Fibroblast of lung (primary cell): ENCODE data around the gene FKTN. TPM values are rescaled to one million over a fixed set of nuclear protein-coding genes. Genes with fewer than 3 reads are reported as not detected.
"Not testable (repeated sequence)": the region's sequence is repeated elsewhere in the genome, so short reads cannot be mapped to it uniquely, and the experiment has no call there.

ENCODE experiments used
- DNase-seq, 2 donors: peaks; one replicate each; pipeline versions ENCODE4 v3.0.0 to v3.0.0-alpha.2; 2010; ENCODE audit warnings: low read depth in 2 of 2
- H2AFZ ChIP-seq: 2 replicates; pipeline ENCODE4 v1.5.1; 2012; ENCODE audit warnings: low read length, control low read depth, inconsistent platforms
- H3K27ac ChIP-seq: 2 replicates; pipeline ENCODE4 v1.5.1; 2011; ENCODE audit warnings: low read length, control low read depth; ENCODE audit not compliant: insufficient read depth
- H3K27me3 ChIP-seq: 2 replicates; pipeline ENCODE4 v1.5.1; 2011; ENCODE audit warnings: mild to moderate bottlenecking, low read length; ENCODE audit not compliant: control insufficient read depth, insufficient read depth
- H3K36me3 ChIP-seq: 2 replicates; pipeline ENCODE4 v1.5.1; 2011; ENCODE audit warnings: low read length; ENCODE audit not compliant: control insufficient read depth, insufficient read depth
- H3K4me1 ChIP-seq: 2 replicates; pipeline ENCODE4 v1.5.1; 2011; ENCODE audit warnings: low read length; ENCODE audit not compliant: control insufficient read depth, insufficient read depth; ENCODE audit errors: extremely low read depth
- H3K4me2 ChIP-seq: 2 replicates; pipeline ENCODE4 v1.5.1; 2011; ENCODE audit warnings: low read length, control low read depth; ENCODE audit not compliant: insufficient read depth; ENCODE audit errors: extremely low read depth
- H3K4me3 ChIP-seq, 4 experiments: fragments of 200-600 bp in 1 of 4; sonication (generic) in 1 of 4; replicated peaks in 1 of 4; 2 replicates each; pipeline ENCODE4 v1.5.1; 2011 to 2016; ENCODE audit warnings: low read length in 4 of 4, low read depth in 3 of 4, mild to moderate bottlenecking in 3 of 4, control low read depth in 2 of 4, inconsistent platforms in 1 of 4, mixed read lengths in 1 of 4; ENCODE audit not compliant: insufficient read depth in 1 of 4; ENCODE audit errors: control extremely low read depth in 1 of 4
- H3K79me2 ChIP-seq: 2 replicates; pipeline ENCODE4 v1.5.1; 2012; ENCODE audit warnings: mild to moderate bottlenecking, low read length, inconsistent platforms; ENCODE audit not compliant: control insufficient read depth, insufficient read depth
- H3K9ac ChIP-seq: 2 replicates; pipeline ENCODE4 v1.5.1; 2011; ENCODE audit warnings: mild to moderate bottlenecking, low read length, control low read depth; ENCODE audit not compliant: insufficient read depth
- H3K9me3 ChIP-seq: 2 replicates; pipeline ENCODE4 v1.5.1; 2012; ENCODE audit warnings: low read depth, low read length; ENCODE audit not compliant: control insufficient read depth, insufficient read depth
- H4K20me1 ChIP-seq: 2 replicates; pipeline ENCODE4 v1.5.1; 2011; ENCODE audit warnings: low read length; ENCODE audit not compliant: control insufficient read depth, insufficient read depth; ENCODE audit errors: extremely low read depth
- CTCF ChIP-seq, 2 donors: IDR thresholded peaks in 1 of 2; conservative IDR thresholded peaks in 1 of 2; 1 replicate in 1 of 2; 2 replicates in 1 of 2; pipeline ENCODE4 v1.5.1; 2011 to 2012; ENCODE audit warnings: low read length in 2 of 2, control low read depth in 1 of 2, inconsistent platforms in 1 of 2, low read depth in 1 of 2, mild to moderate bottlenecking in 1 of 2
- EZH2 ChIP-seq: IDR thresholded peaks from 2 replicates; pipeline ENCODE4 v1.5.1; 2012; ENCODE audit warnings: low read length, control low read depth, mild to moderate bottlenecking; ENCODE audit errors: missing control alignments
- polyA plus RNA-seq, 2 donors: library from polyadenylated mRNA; depleted of rRNA in 1 of 2; stranded (reverse) in 1 of 2; unstranded in 1 of 2; fragments of >200 nt; gene quantifications; 2 replicates each; pipeline ENCODE4 v1.2.1, GENCODE V29; 2011 to 2012; ENCODE audit warnings: missing spikeins in 1 of 2
- total RNA-seq: library from RNA; depleted of rRNA; stranded (reverse); fragments of >200 nt; gene quantifications from 2 replicates; pipeline ENCODE4 v1.2.1, GENCODE V29; 2014

FKTN gene
- total and polyA plus RNA-seq, 2 donors (not counting 1 experiment from before 2014, with no cell fraction given) = 31.0 to 32.9 TPM

- Histone ChIP-seq H3K4me3 (no peak overlapping the region), H3K9me3 (no peaks in the 10 kb centered on the region), H3K27me3 (no peaks in the 10 kb centered on the region), H3K4me1 (no peaks in the 10 kb centered on the region), H3K9ac (no peak overlapping the region), H3K36me3 (no peaks in the 10 kb centered on the region), H3K79me2 (no peaks in the 10 kb centered on the region), H4K20me1 (no peaks in the 10 kb centered on the region), H3K27ac (no peak overlapping the region), H3K4me2 (no peak overlapping the region), H2AFZ (no peak overlapping the region)
- no peak for TF ChIP-seq EZH2
- no peak for DNase-seq
These were observed 16.1 kb upstream of the FKTN start for GRCh38 chr9:105541838-105542237.

- peak; percentile 7 to 20 for DNase-seq
- Histone ChIP-seq H4K20me1 (no peaks in the 10 kb centered on the region), H3K9ac (no peak overlapping the region), H3K4me3 (no peak overlapping the region), H3K79me2 (peaks cover 5% of the 10 kb centered on the region), H3K36me3 (no peaks in the 10 kb centered on the region), H3K4me1 (no peaks in the 10 kb centered on the region), H3K27me3 (no peaks in the 10 kb centered on the region), H2AFZ (no peak overlapping the region), H3K27ac (no peak overlapping the region), H3K4me2 (no peak overlapping the region), H3K9me3 (no peaks in the 10 kb centered on the region)
- TF ChIP-seq EZH2 (no peak), CTCF (conservative IDR thresholded peaks at IDR 0.05 in 1 of 2, IDR thresholded peaks at IDR 0.05 in 1 of 2; ENCODE audit: low read depth in 1 of 2, low read length in 2 of 2) (no peak)
These were observed 3.9 kb upstream of the FKTN start for GRCh38 chr9:105554042-105554441.

GRCh38 chr9:105572455-105572854 lies 14.5 kb downstream of the FKTN start:
- H2AFZ ChIP-seq = no peak overlapping the region
- no peak overlapping the region for H3K9ac ChIP-seq
- H3K27ac ChIP-seq = no peak overlapping the region
- no peaks in the 10 kb centered on the region for H3K27me3 ChIP-seq
- no peaks in the 10 kb centered on the region for H4K20me1 ChIP-seq
- DNase-seq = no peak
- no peaks in the 10 kb centered on the region for H3K4me1 ChIP-seq
- no peaks in the 10 kb centered on the region for H3K79me2 ChIP-seq
- H3K36me3 ChIP-seq = no peaks in the 10 kb centered on the region
- no peak overlapping the region for H3K4me3 ChIP-seq
- H3K9me3 ChIP-seq = no peaks in the 10 kb centered on the region
- no peak overlapping the region for H3K4me2 ChIP-seq
- TF ChIP-seq EZH2 (no peak), CTCF (conservative IDR thresholded peaks at IDR 0.05 in 1 of 2, IDR thresholded peaks at IDR 0.05 in 1 of 2; ENCODE audit: low read depth in 1 of 2, low read length in 2 of 2) (no peak)

GRCh38 chr9:105579952-105580351 lies 22.0 kb downstream of the FKTN start:
- not testable (repeated sequence) for DNase-seq, H3K27me3 ChIP-seq, H3K9ac ChIP-seq, H3K9me3 ChIP-seq, H3K79me2 ChIP-seq, H3K36me3 ChIP-seq, H3K4me1 ChIP-seq, H3K4me3 ChIP-seq, H2AFZ ChIP-seq, H4K20me1 ChIP-seq, H3K4me2 ChIP-seq, H3K27ac ChIP-seq

DNA sequence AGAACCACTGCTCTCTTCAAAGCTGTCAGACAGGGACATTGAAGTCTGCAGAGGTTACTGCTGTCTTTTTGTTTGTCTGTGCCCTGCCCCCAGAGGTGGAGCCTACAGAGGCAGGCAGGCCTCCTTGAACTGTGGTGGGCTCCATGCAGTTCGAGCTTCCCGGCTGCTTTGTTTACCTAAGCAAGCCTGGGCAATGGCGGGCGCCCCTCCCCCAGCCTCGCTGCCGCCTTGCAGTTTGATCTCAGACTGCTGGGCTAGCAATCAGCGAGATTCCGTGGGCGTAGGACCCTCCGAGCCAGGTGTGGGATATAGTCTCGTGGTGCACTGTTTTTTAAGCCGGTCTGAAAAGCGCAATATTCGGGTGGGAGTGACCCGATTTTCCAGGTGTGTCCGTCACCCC lies 23.6 kb downstream of the FKTN start:
- not testable (repeated sequence) for H3K9ac ChIP-seq, H3K36me3 ChIP-seq, H4K20me1 ChIP-seq, H3K4me1 ChIP-seq, H3K4me2 ChIP-seq, H3K27me3 ChIP-seq, H2AFZ ChIP-seq, H3K79me2 ChIP-seq, DNase-seq, H3K27ac ChIP-seq, H3K9me3 ChIP-seq, H3K4me3 ChIP-seq
